Adrenal gland (tissue), 5 donors: ENCODE measurements around the gene CCNA2.

Experiments used
- POLR2A ChIP-seq, 2 donors: fragments of 450-650 bp; IDR thresholded peaks; one replicate each; pipeline ENCODE4 v1.6.1; 2017; ENCODE audit warnings: antibody characterized with exemption in 2 of 2, mild to moderate bottlenecking in 2 of 2, moderate library complexity in 1 of 2
- TF ChIP-seq, protein P1 (sequence below), 6 experiments: fragments of 450-650 bp in 4 of 6; fragments of 200-600 bp in 2 of 6; sonication (generic) in 1 of 6; IDR thresholded peaks; 1 replicate in 5 of 6; 2 replicates in 1 of 6; pipeline versions ENCODE4 v1.5.1 to v1.8.0; 2016 to 2021; ENCODE audit warnings: antibody characterized with exemption in 6 of 6, mild to moderate bottlenecking in 2 of 6, moderate library complexity in 1 of 6
- donor health status: DM: no; HTN: no; CAD: no.

DNA sequence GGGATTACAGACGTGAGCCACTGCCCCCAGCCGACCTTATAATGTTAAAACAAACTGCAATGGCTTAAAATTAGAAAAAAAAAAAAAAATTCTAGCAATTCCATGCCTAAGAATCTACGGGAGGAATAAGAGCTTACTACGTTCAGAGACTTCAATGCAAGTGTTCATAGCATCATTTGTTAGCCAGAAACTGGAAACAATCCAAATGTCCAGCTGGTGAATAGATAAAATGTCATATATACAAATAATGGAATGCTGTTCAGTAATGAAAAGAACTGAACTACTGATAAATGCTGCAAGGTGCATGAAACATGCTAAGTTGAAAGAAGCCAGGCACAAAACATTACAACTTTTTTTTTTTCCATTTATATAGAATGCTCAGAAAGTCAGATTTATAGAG, 17.3 kb downstream of the CCNA2 start:
- TF ChIP-seq, protein P1, sequence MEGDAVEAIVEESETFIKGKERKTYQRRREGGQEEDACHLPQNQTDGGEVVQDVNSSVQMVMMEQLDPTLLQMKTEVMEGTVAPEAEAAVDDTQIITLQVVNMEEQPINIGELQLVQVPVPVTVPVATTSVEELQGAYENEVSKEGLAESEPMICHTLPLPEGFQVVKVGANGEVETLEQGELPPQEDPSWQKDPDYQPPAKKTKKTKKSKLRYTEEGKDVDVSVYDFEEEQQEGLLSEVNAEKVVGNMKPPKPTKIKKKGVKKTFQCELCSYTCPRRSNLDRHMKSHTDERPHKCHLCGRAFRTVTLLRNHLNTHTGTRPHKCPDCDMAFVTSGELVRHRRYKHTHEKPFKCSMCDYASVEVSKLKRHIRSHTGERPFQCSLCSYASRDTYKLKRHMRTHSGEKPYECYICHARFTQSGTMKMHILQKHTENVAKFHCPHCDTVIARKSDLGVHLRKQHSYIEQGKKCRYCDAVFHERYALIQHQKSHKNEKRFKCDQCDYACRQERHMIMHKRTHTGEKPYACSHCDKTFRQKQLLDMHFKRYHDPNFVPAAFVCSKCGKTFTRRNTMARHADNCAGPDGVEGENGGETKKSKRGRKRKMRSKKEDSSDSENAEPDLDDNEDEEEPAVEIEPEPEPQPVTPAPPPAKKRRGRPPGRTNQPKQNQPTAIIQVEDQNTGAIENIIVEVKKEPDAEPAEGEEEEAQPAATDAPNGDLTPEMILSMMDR (IDR thresholded peaks at IDR 0.05): no peak
- TF ChIP-seq POLR2A (IDR thresholded peaks at IDR 0.05): no peak
